Ishikawa (cell line): ENCODE results near the gene AKIRIN2.

ENCODE experiments used
- CEBPB ChIP-seq: IDR thresholded peaks from 2 replicates; pipeline ENCODE4 v1.6.1; 2012
- CREB1 ChIP-seq: IDR thresholded peaks from 2 replicates; pipeline ENCODE4 v1.6.1; 2012; ENCODE audit warnings: low read depth
- EGR1 ChIP-seq: IDR thresholded peaks from 2 replicates; pipeline ENCODE4 v1.6.1; 2012
- EP300 ChIP-seq: IDR thresholded peaks from 2 replicates; pipeline ENCODE4 v1.6.1; 2012; ENCODE audit warnings: borderline replicate concordance
- FOXM1 ChIP-seq: IDR thresholded peaks from 2 replicates; pipeline ENCODE4 v1.6.1; 2012; ENCODE audit warnings: low read depth, borderline replicate concordance
- NFIC ChIP-seq: IDR thresholded peaks from 2 replicates; pipeline ENCODE4 v1.6.1; 2012
- RAD21 ChIP-seq: IDR thresholded peaks from 2 replicates; pipeline ENCODE4 v1.6.1; 2012; ENCODE audit warnings: low read depth
- TAF1 ChIP-seq: IDR thresholded peaks from 2 replicates; pipeline ENCODE4 v1.6.1; 2012; ENCODE audit warnings: low read depth, mild to moderate bottlenecking
- TCF12 ChIP-seq: IDR thresholded peaks from 2 replicates; pipeline ENCODE4 v1.6.1; 2012; ENCODE audit warnings: low read depth
- TEAD4 ChIP-seq: IDR thresholded peaks from 2 replicates; pipeline ENCODE4 v1.6.1; 2012
- YY1 ChIP-seq: IDR thresholded peaks from 2 replicates; pipeline ENCODE4 v1.6.1; 2012; ENCODE audit warnings: low read depth
- ZBTB7A ChIP-seq: IDR thresholded peaks from 2 replicates; pipeline ENCODE4 v1.6.1; 2012; ENCODE audit warnings: low read depth
- TF ChIP-seq, protein P1 (sequence below): IDR thresholded peaks from 2 replicates; pipeline ENCODE4 v1.6.1; 2012
- TF ChIP-seq, protein P2 (sequence below): IDR thresholded peaks from 2 replicates; pipeline ENCODE4 v1.6.1; 2012
- TF ChIP-seq, protein P3 (sequence below): IDR thresholded peaks from 2 replicates; pipeline ENCODE4 v1.6.1; 2012; ENCODE audit warnings: low read depth, mild to moderate bottlenecking

The AKIRIN2 gene

DNA sequence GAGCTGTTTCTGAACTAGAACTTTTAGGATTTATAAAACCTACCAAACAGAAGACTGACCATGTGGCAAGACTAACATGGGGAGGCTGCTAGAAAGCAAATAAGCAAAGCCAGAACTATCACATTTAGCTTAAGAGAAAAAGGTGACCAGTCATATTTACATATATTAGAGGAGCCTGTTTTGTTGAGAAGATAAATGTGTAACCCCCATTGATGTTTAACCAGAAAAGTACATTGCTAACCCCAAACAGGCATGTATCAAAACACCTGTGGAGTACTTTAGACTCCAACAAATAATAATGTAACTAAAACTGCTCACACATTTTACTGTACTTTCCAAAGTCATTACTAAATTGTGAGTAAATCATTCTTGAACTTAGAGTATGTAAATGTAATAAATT lies 35.0 kb downstream of the AKIRIN2 start:
- TF ChIP-seq EGR1 = no peak
- no peak for TF ChIP-seq CEBPB
- TF ChIP-seq, protein P1, sequence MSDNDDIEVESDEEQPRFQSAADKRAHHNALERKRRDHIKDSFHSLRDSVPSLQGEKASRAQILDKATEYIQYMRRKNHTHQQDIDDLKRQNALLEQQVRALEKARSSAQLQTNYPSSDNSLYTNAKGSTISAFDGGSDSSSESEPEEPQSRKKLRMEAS = no peak
- TF ChIP-seq, protein P2, sequence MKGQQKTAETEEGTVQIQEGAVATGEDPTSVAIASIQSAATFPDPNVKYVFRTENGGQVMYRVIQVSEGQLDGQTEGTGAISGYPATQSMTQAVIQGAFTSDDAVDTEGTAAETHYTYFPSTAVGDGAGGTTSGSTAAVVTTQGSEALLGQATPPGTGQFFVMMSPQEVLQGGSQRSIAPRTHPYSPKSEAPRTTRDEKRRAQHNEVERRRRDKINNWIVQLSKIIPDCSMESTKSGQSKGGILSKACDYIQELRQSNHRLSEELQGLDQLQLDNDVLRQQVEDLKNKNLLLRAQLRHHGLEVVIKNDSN = no peak
- TF ChIP-seq CREB1 = no peak
- TF ChIP-seq RAD21 = no peak
- no peak for TF ChIP-seq TCF12
- TF ChIP-seq TEAD4 = no peak
- TF ChIP-seq TAF1 = no peak
- TF ChIP-seq FOXM1 = no peak
- TF ChIP-seq, protein P3, sequence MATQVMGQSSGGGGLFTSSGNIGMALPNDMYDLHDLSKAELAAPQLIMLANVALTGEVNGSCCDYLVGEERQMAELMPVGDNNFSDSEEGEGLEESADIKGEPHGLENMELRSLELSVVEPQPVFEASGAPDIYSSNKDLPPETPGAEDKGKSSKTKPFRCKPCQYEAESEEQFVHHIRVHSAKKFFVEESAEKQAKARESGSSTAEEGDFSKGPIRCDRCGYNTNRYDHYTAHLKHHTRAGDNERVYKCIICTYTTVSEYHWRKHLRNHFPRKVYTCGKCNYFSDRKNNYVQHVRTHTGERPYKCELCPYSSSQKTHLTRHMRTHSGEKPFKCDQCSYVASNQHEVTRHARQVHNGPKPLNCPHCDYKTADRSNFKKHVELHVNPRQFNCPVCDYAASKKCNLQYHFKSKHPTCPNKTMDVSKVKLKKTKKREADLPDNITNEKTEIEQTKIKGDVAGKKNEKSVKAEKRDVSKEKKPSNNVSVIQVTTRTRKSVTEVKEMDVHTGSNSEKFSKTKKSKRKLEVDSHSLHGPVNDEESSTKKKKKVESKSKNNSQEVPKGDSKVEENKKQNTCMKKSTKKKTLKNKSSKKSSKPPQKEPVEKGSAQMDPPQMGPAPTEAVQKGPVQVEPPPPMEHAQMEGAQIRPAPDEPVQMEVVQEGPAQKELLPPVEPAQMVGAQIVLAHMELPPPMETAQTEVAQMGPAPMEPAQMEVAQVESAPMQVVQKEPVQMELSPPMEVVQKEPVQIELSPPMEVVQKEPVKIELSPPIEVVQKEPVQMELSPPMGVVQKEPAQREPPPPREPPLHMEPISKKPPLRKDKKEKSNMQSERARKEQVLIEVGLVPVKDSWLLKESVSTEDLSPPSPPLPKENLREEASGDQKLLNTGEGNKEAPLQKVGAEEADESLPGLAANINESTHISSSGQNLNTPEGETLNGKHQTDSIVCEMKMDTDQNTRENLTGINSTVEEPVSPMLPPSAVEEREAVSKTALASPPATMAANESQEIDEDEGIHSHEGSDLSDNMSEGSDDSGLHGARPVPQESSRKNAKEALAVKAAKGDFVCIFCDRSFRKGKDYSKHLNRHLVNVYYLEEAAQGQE = no peak
- no peak for TF ChIP-seq NFIC
- no peak for TF ChIP-seq EP300

DNA sequence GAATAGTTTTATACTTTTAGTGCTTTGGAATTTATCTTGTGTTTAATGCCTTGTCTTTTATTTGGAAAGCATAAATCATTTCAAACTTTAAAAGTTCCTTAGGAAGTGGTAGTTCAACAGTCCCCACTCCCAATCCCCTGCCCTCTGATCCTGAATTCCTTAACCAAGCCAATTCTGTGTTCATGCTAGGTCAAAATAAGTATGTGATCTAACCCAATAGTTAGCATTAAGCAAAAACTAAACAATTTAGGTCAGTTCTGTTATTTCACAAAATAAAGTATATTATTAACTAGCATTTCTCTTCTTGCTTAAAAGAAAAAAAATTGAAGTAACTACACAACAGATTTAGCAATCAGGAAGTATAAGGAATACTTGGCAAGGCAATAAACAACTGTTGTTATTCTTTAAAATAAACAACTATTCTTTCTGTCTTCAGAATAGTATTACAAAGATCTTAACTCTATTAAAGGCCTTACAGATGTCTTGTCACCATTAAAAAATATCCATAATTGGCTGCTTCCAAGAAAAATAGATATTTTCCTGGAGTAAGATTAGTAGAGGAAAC lies 37.0 kb downstream of the AKIRIN2 start:
- TF ChIP-seq CEBPB (no peak), CREB1 (no peak), ZBTB7A (no peak), TEAD4 (no peak), RAD21 (no peak), TAF1 (no peak), EP300 (no peak), NFIC (no peak), FOXM1 (no peak), EGR1 (no peak), YY1 (no peak), TCF12 (no peak)
- TF ChIP-seq, protein P2 = no peak
- TF ChIP-seq, protein P1 = no peak
- TF ChIP-seq, protein P3 = no peak

DNA sequence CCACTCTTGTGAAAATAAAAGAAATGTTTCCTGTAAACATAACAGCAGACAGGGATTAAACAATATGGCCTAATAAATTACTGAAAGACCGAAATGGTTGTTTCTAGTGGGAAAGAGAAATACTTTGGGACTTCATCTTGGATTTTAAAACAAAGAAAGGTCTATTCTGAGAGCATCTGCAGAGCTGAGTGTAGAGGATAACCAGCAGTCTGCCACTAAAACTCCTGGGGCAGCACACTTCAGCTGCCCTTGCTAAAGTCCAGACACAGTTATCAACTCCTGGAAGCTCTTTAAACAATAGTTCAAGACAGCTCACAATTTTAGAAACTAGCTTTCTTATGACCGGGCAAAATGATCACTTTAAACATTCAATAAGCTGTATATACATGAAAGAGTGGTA lies 38.6 kb downstream of the AKIRIN2 start:
- TF ChIP-seq EGR1 = no peak

DNA sequence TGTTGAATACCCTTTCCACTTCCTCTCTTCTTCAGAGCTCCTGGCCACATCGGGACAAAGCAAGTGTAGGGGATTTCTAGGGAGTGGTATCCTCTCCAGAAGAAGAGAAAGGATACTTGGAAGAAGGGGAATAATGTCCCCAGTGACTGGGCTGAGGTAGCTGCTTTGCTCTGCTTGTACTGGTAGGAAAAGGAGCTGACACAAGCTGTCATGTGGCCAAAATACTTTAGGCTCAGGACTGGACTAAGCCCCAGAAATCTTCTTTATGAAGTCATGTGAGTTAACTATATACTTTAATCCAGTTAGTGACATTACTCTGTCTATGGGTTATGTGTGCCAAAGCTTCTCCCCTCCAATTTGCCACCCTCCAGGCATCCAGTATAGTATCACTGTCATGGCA lies 40.5 kb downstream of the AKIRIN2 start:
- no peak for TF ChIP-seq ZBTB7A
- TF ChIP-seq, protein P3 = no peak
- TF ChIP-seq, protein P2 = no peak
- no peak for TF ChIP-seq NFIC
- TF ChIP-seq RAD21 = no peak
- TF ChIP-seq FOXM1 = no peak
- TF ChIP-seq, protein P1 = no peak
- TF ChIP-seq YY1 = no peak
- no peak for TF ChIP-seq TAF1
- TF ChIP-seq EGR1 = no peak
- TF ChIP-seq EP300 = no peak
- TF ChIP-seq CREB1 = no peak
- no peak for TF ChIP-seq CEBPB
